Fibroblast of pulmonary artery (primary cell): Measurements from ENCODE around the gene RBM19.

Experiments used
- DNase-seq: peaks from one replicate; pipeline ENCODE4 v3.0.0-alpha.2; 2010; ENCODE audit warnings: low read depth
- H3K4me3 ChIP-seq: replicated peaks from 2 replicates; pipeline ENCODE4 v1.5.1; 2011; ENCODE audit warnings: low read depth, mild to moderate bottlenecking, control low read depth, low read length, moderate library complexity
- CTCF ChIP-seq: IDR thresholded peaks from 2 replicates; pipeline ENCODE4 v1.5.1; 2011; ENCODE audit warnings: mild to moderate bottlenecking, control low read depth, low read length, inconsistent platforms; ENCODE audit errors: missing control alignments

RBM19 gene

GRCh38 chr12:113931517-113931916 lies 34.6 kb downstream of the RBM19 start:
- no peak for TF ChIP-seq CTCF
- DNase-seq: no peak
- no peak overlapping the region for H3K4me3 ChIP-seq

- TF ChIP-seq CTCF: no peak
- DNase-seq: no peak
- H3K4me3 ChIP-seq: no peak overlapping the region
These were observed 35.9 kb downstream of the RBM19 start for GRCh38 chr12:113930249-113930648.

- no peak for TF ChIP-seq CTCF
- H3K4me3 ChIP-seq: no peak overlapping the region
- no peak for DNase-seq
These were observed 36.7 kb downstream of the RBM19 start for GRCh38 chr12:113929312-113929989.

GRCh38 chr12:113926788-113927187 lies 39.3 kb downstream of the RBM19 start:
- no peak for TF ChIP-seq CTCF
- DNase-seq: no peak
- H3K4me3 ChIP-seq: no peak overlapping the region

- DNase-seq: no peak
- no peak for TF ChIP-seq CTCF
- no peak overlapping the region for H3K4me3 ChIP-seq
These were observed 41.8 kb downstream of the RBM19 start for GRCh38 chr12:113924341-113924740.

GRCh38 chr12:113923251-113923650 lies 42.9 kb downstream of the RBM19 start:
- no peak overlapping the region for H3K4me3 ChIP-seq
- no peak for TF ChIP-seq CTCF
- DNase-seq: no peak

- DNase-seq: no peak
- no peak for TF ChIP-seq CTCF
- H3K4me3 ChIP-seq: no peak overlapping the region
These were observed 44.7 kb downstream of the RBM19 start for GRCh38 chr12:113921430-113921829.
